WTC11 (cell line): ENCODE measurements around the gene NEK5. TPM values are rescaled to one million over a fixed set of nuclear protein-coding genes. Genes with fewer than 3 reads are reported as not detected.

ENCODE experiments used
- ATAC-seq: fragments of 200-7000 bp; cut with Tn5 transposase; 2 replicates; pipeline ENCODE4 v1.10.0; 2021; ENCODE audit warnings: mild to moderate bottlenecking, moderate library complexity
- CTCF ChIA-PET: fragments of 300-600 bp; sonication (Branson Sonifier 250); formaldehyde crosslinking; loops from one replicate; lab custom pipeline; 2021; ENCODE audit warnings: antibody characterized with exemption; lab: Charles Lee
- POLR2A ChIA-PET: fragments of 350-600 bp; sonication (Branson Sonifier 250); formaldehyde crosslinking; loops from one replicate; lab custom pipeline; 2021; ENCODE audit warnings: antibody characterized with exemption; lab: Charles Lee
- DNase-seq: peaks from one replicate; pipeline ENCODE4 v3.0.0; 2021; ENCODE audit warnings: low spot score
- H3K27ac Mint-ChIP-seq: 2 replicates; pipeline ENCODE4 v1.8.0; 2021; ENCODE audit warnings: mixed read lengths
- H3K27me3 Mint-ChIP-seq: 2 replicates; pipeline ENCODE4 v1.8.0; 2021; ENCODE audit warnings: low read depth, mild to moderate bottlenecking, moderate library complexity, mixed read lengths
- H3K36me3 Mint-ChIP-seq: 2 replicates; pipeline ENCODE4 v1.8.0; 2021; ENCODE audit warnings: mixed read lengths
- H3K4me1 Mint-ChIP-seq: 2 replicates; pipeline ENCODE4 v1.8.0; 2022; ENCODE audit warnings: mixed read lengths
- H3K4me3 Mint-ChIP-seq: 2 replicates; pipeline ENCODE4 v1.8.0; 2021; ENCODE audit warnings: mild to moderate bottlenecking, moderate library complexity, mixed read lengths
- H3K9me3 Mint-ChIP-seq: 2 replicates; pipeline ENCODE4 v1.8.0; 2021; ENCODE audit warnings: mixed read lengths
- CREB1 ChIP-seq: sonication (generic); formaldehyde crosslinking; IDR thresholded peaks from 2 replicates; pipeline ENCODE4 v1.8.0; 2023; ENCODE audit warnings: mild to moderate bottlenecking, missing genetic modification reagents
- EMX1 ChIP-seq: fragments of 250-450 bp; sonication (Bioruptor Pico); IDR thresholded peaks from 2 replicates; pipeline ENCODE4 v1.8.0; 2021; ENCODE audit warnings: mild to moderate bottlenecking
- ESRRA ChIP-seq: sonication (generic); formaldehyde crosslinking; IDR thresholded peaks from 2 replicates; pipeline ENCODE4 v1.8.1; 2022; ENCODE audit warnings: mild to moderate bottlenecking, missing genetic modification reagents, borderline replicate concordance
- ETV6 ChIP-seq: sonication (generic); formaldehyde crosslinking; IDR thresholded peaks from 2 replicates; pipeline ENCODE4 v1.8.1; 2022; ENCODE audit warnings: mild to moderate bottlenecking, missing genetic modification reagents
- FOXJ3 ChIP-seq: sonication (generic); formaldehyde crosslinking; IDR thresholded peaks from 2 replicates; pipeline ENCODE4 v1.9.0; 2021; ENCODE audit warnings: missing genetic modification reagents, mild to moderate bottlenecking, borderline replicate concordance
- GABPB1 ChIP-seq: sonication (generic); formaldehyde crosslinking; IDR thresholded peaks from 2 replicates; pipeline ENCODE4 v1.8.1; 2023; ENCODE audit warnings: mild to moderate bottlenecking, missing genetic modification reagents
- HMGA2 ChIP-seq: fragments of 250-450 bp; sonication (Bioruptor Pico); IDR thresholded peaks from 2 replicates; pipeline ENCODE4 v1.4.0; 2021; ENCODE audit warnings: mild to moderate bottlenecking, moderate library complexity
- HMGXB4 ChIP-seq: sonication (generic); formaldehyde crosslinking; IDR thresholded peaks from 2 replicates; pipeline ENCODE4 v1.8.1; 2023; ENCODE audit warnings: mild to moderate bottlenecking, moderate library complexity, missing genetic modification reagents
- NR1H2 ChIP-seq: sonication (generic); formaldehyde crosslinking; IDR thresholded peaks from 2 replicates; pipeline ENCODE4 v1.9.0; 2021; ENCODE audit warnings: mild to moderate bottlenecking, moderate library complexity, missing genetic modification reagents
- NR2C2 ChIP-seq: sonication (generic); formaldehyde crosslinking; IDR thresholded peaks from 2 replicates; pipeline ENCODE4 v1.8.0; 2022; ENCODE audit warnings: mild to moderate bottlenecking, missing genetic modification reagents
- NR3C1 ChIP-seq: sonication (generic); formaldehyde crosslinking; conservative IDR thresholded peaks from 2 replicates; pipeline ENCODE4 v1.8.1; 2023; ENCODE audit warnings: low read depth, mild to moderate bottlenecking, missing genetic modification reagents
- TEAD4 ChIP-seq: sonication (generic); formaldehyde crosslinking; IDR thresholded peaks from 2 replicates; pipeline ENCODE4 v1.8.0; 2022; ENCODE audit warnings: mild to moderate bottlenecking, missing genetic modification reagents
- TP53 ChIP-seq: sonication (generic); formaldehyde crosslinking; IDR thresholded peaks from 2 replicates; pipeline ENCODE4 v1.8.1; 2023; ENCODE audit warnings: mild to moderate bottlenecking, missing genetic modification reagents
- ZNF121 ChIP-seq: sonication (generic); formaldehyde crosslinking; IDR thresholded peaks from 2 replicates; pipeline ENCODE4 v1.8.0; 2023; ENCODE audit warnings: missing genetic modification reagents
- ZNF396 ChIP-seq: fragments of 250-450 bp; sonication (Bioruptor Pico); IDR thresholded peaks from 2 replicates; pipeline ENCODE4 v1.8.0; 2021; ENCODE audit warnings: mild to moderate bottlenecking, moderate library complexity, borderline replicate concordance
- ZNF671 ChIP-seq: fragments of 250-450 bp; sonication (Bioruptor Pico); IDR thresholded peaks from 2 replicates; pipeline ENCODE4 v1.8.0; 2021; ENCODE audit warnings: mild to moderate bottlenecking
- total RNA-seq: library from RNA; stranded (reverse); gene quantifications from 3 replicates; pipeline ENCODE4 v1.2.3, GENCODE V29; 2021
- TF ChIP-seq, protein P1 (sequence below): fragments of 250-450 bp; sonication (Bioruptor Pico); IDR thresholded peaks from 2 replicates; pipeline ENCODE4 v1.9.0; 2021; ENCODE audit warnings: moderate library complexity, mild to moderate bottlenecking, inconsistent platforms, borderline replicate concordance
- TF ChIP-seq, protein P2 (sequence below): sonication (generic); formaldehyde crosslinking; conservative IDR thresholded peaks from 2 replicates; pipeline ENCODE4 v1.8.1; 2022; ENCODE audit warnings: mild to moderate bottlenecking, missing genetic modification reagents
- TF ChIP-seq, protein P3 (sequence below): sonication (generic); formaldehyde crosslinking; IDR thresholded peaks from 2 replicates; pipeline ENCODE4 v1.8.0; 2022; ENCODE audit warnings: mild to moderate bottlenecking, missing genetic modification reagents
- TF ChIP-seq, protein P4 (sequence below): sonication (generic); formaldehyde crosslinking; IDR thresholded peaks from 2 replicates; pipeline ENCODE4 v1.8.1; 2023; ENCODE audit warnings: mild to moderate bottlenecking, missing genetic modification reagents, moderate library complexity
- TF ChIP-seq, protein P5 (sequence below): sonication (generic); formaldehyde crosslinking; IDR thresholded peaks from 2 replicates; pipeline ENCODE4 v1.8.1; 2023; ENCODE audit warnings: mild to moderate bottlenecking, missing genetic modification reagents, borderline replicate concordance
- TF ChIP-seq, protein P6 (sequence below): fragments of 250-450 bp; sonication (Bioruptor Pico); conservative IDR thresholded peaks from 2 replicates; pipeline ENCODE4 v1.9.0; 2021; ENCODE audit warnings: mild to moderate bottlenecking
- TF ChIP-seq, protein P7 (sequence below): sonication (generic); formaldehyde crosslinking; IDR thresholded peaks from 2 replicates; pipeline ENCODE4 v1.8.1; 2023; ENCODE audit warnings: mild to moderate bottlenecking, missing genetic modification reagents

Gene NEK5
- total RNA-seq, 1 experiment from 2014 or later: 0.55 TPM

DNA sequence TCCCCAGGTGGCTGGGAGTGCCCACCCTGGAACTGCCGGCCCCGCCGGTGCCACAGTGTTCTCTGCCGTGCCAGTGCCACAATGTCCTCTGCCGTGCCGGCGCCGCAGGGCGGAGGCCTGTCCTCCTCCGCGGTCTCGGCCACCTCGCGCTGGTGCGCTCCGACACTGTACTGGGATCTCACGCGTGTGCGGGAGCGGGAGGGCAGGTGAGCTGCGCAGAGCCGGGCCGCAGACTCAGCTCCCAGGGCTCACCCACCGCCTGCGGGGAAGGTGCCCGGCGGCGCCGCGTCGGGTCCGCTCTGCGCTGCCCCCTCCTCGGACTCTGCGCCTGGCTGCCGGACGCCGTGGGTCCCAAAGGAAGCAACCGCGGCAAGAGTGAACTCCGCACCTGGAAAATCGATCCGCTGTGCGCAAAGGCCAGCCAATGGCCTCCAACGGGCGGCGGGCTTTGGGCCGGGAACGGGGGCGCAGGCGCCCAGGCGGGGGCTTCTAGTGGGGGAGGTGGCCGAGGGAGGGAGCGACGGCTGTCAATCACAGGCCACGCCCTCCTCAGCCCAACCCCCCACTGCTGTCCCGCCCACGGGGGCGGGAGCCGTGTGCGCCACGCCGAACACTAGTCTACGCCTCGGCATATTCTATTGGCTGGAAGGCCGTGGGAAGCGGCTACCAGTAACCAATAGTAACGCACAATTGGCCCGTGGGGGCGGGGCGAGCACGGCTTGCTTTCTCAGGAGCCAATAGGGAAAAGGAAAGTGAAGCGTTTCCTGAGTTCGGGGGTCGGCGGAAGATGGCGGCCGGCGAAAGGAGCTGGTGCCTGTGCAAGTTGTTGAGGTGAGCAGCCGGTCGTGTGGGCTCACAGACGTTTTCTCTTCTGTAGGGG, 117.0 kb downstream of the NEK5 start, which contains the start of gene ALG11:
ALG11 (plus strand) TSS at position 767 of the 880 bp plus-strand sequence; CDS start at position 788, 21 bp downstream.
- ChIA-PET CTCF (interaction anchor here (0.5 to 1.9 kb wide), 11 partner anchors 8 to 439 kb away, joined by 3 to 14 read pairs (median 4); partner anchors contain the start of gene NEK5), POLR2A (interaction anchor here (0.6 kb wide), 1 partner anchor 77 kb away, joined by 3 read pairs; no protein-coding TSS in a partner anchor)
- H3K27me3 Mint-ChIP-seq: peaks cover 26% of the 10 kb centered on the region
- H3K27ac Mint-ChIP-seq: peak within 1 kb of the TSS; percentile 94
- H3K4me3 Mint-ChIP-seq: peak within 1 kb of the TSS; percentile 96
- peaks cover 17% of the 10 kb centered on the region for H3K36me3 Mint-ChIP-seq
- ATAC-seq: peak; percentile 96
- peaks cover 24% of the 10 kb centered on the region for H3K4me1 Mint-ChIP-seq
- peak; percentile 100 for DNase-seq
- peaks cover 15% of the 10 kb centered on the region for H3K9me3 Mint-ChIP-seq
- TF ChIP-seq NR1H2 (CRISPR knock-in tag) (no peak), CREB1 (no peak), FOXJ3 (no peak), NR3C1 (CRISPR knock-in tag) (0 out of 2 replicates have a peak, but pooled peaks have one; percentile 22), HMGXB4 (CRISPR knock-in tag) (peak; percentile 63; the same call in 1 of the 2 replicates), ZNF671 (CRISPR knock-in tag) (no peak), ETV6 (CRISPR knock-in tag) (0 out of 2 replicates have a peak, but pooled peaks have one; percentile 33), ZNF121 (CRISPR knock-in tag) (no peak), TEAD4 (CRISPR knock-in tag) (no peak), ZNF396 (CRISPR knock-in tag) (no peak), ESRRA (CRISPR knock-in tag) (no peak), TP53 (CRISPR knock-in tag) (peak; percentile 69; the same call in 1 of the 2 replicates), GABPB1 (CRISPR knock-in tag) (peak; percentile 89), EMX1 (CRISPR knock-in tag) (no peak), NR2C2 (CRISPR knock-in tag) (peak; percentile 60; the same call in 1 of the 2 replicates), HMGA2 (CRISPR knock-in tag) (no peak)
- TF ChIP-seq, protein P1, sequence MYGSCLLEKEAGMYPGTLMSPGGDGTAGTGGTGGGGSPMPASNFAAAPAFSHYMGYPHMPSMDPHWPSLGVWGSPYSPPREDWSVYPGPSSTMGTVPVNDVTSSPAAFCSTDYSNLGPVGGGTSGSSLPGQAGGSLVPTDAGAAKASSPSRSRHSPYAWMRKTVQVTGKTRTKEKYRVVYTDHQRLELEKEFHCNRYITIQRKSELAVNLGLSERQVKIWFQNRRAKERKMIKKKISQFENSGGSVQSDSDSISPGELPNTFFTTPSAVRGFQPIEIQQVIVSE: no peak
- TF ChIP-seq, protein P2, sequence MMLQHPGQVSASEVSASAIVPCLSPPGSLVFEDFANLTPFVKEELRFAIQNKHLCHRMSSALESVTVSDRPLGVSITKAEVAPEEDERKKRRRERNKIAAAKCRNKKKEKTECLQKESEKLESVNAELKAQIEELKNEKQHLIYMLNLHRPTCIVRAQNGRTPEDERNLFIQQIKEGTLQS (CRISPR knock-in tag): no peak
- TF ChIP-seq, protein P3, sequence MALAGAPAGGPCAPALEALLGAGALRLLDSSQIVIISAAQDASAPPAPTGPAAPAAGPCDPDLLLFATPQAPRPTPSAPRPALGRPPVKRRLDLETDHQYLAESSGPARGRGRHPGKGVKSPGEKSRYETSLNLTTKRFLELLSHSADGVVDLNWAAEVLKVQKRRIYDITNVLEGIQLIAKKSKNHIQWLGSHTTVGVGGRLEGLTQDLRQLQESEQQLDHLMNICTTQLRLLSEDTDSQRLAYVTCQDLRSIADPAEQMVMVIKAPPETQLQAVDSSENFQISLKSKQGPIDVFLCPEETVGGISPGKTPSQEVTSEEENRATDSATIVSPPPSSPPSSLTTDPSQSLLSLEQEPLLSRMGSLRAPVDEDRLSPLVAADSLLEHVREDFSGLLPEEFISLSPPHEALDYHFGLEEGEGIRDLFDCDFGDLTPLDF: peak; percentile 74; the same call in 1 of the 2 replicates
- TF ChIP-seq, protein P4, sequence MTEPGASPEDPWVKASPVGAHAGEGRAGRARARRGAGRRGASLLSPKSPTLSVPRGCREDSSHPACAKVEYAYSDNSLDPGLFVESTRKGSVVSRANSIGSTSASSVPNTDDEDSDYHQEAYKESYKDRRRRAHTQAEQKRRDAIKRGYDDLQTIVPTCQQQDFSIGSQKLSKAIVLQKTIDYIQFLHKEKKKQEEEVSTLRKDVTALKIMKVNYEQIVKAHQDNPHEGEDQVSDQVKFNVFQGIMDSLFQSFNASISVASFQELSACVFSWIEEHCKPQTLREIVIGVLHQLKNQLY (CRISPR knock-in tag): no peak
- TF ChIP-seq, protein P5, sequence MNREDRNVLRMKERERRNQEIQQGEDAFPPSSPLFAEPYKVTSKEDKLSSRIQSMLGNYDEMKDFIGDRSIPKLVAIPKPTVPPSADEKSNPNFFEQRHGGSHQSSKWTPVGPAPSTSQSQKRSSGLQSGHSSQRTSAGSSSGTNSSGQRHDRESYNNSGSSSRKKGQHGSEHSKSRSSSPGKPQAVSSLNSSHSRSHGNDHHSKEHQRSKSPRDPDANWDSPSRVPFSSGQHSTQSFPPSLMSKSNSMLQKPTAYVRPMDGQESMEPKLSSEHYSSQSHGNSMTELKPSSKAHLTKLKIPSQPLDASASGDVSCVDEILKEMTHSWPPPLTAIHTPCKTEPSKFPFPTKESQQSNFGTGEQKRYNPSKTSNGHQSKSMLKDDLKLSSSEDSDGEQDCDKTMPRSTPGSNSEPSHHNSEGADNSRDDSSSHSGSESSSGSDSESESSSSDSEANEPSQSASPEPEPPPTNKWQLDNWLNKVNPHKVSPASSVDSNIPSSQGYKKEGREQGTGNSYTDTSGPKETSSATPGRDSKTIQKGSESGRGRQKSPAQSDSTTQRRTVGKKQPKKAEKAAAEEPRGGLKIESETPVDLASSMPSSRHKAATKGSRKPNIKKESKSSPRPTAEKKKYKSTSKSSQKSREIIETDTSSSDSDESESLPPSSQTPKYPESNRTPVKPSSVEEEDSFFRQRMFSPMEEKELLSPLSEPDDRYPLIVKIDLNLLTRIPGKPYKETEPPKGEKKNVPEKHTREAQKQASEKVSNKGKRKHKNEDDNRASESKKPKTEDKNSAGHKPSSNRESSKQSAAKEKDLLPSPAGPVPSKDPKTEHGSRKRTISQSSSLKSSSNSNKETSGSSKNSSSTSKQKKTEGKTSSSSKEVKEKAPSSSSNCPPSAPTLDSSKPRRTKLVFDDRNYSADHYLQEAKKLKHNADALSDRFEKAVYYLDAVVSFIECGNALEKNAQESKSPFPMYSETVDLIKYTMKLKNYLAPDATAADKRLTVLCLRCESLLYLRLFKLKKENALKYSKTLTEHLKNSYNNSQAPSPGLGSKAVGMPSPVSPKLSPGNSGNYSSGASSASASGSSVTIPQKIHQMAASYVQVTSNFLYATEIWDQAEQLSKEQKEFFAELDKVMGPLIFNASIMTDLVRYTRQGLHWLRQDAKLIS (CRISPR knock-in tag): no peak
- TF ChIP-seq, protein P6, sequence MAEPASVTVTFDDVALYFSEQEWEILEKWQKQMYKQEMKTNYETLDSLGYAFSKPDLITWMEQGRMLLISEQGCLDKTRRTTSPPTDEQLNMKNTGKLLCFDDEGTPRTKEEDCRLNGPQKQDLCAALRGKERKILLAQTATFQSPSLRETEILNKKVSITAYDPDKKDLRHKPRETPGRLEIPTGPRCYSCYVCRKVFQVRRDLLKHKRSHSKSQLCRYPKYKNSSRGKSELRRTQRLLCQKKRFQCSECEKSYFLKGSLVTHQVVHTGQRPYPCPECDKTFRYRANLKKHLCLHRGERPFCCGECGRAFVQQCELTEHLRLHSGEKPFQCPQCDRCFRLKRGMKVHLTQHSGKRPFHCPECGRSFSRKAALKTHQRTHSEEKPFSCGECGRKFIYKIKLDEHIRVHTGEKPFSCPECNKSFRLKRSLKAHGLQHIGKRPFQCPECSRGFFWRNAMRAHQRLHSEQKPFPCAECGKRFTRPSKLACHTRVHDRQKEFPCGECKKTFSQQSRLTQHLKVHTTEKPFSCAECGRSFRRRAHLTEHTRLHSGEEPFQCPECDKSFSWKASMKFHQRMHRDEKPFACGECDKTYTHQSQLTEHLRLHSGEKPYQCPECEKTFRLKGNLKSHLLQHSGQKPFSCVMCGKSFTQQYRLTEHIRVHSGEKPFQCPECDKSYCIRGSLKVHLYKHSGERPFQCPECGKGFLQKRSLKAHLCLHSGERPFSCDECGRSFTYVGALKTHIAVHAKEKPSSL: no peak
- TF ChIP-seq, protein P7, sequence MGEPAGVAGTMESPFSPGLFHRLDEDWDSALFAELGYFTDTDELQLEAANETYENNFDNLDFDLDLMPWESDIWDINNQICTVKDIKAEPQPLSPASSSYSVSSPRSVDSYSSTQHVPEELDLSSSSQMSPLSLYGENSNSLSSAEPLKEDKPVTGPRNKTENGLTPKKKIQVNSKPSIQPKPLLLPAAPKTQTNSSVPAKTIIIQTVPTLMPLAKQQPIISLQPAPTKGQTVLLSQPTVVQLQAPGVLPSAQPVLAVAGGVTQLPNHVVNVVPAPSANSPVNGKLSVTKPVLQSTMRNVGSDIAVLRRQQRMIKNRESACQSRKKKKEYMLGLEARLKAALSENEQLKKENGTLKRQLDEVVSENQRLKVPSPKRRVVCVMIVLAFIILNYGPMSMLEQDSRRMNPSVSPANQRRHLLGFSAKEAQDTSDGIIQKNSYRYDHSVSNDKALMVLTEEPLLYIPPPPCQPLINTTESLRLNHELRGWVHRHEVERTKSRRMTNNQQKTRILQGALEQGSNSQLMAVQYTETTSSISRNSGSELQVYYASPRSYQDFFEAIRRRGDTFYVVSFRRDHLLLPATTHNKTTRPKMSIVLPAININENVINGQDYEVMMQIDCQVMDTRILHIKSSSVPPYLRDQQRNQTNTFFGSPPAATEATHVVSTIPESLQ (CRISPR knock-in tag): no peak
